GM11168 (cell line): ENCODE results near the gene OMP.

ENCODE experiments used
- in situ Hi-C: fragments of 300-500 bp; cut with MboI; formaldehyde crosslinking; loops from one replicate; pipeline ENCODE4 v1.12.0; 2022; ENCODE audit warnings: low sequenced_read_pairs; ENCODE audit not compliant: unreplicated experiment

OMP gene

DNA sequence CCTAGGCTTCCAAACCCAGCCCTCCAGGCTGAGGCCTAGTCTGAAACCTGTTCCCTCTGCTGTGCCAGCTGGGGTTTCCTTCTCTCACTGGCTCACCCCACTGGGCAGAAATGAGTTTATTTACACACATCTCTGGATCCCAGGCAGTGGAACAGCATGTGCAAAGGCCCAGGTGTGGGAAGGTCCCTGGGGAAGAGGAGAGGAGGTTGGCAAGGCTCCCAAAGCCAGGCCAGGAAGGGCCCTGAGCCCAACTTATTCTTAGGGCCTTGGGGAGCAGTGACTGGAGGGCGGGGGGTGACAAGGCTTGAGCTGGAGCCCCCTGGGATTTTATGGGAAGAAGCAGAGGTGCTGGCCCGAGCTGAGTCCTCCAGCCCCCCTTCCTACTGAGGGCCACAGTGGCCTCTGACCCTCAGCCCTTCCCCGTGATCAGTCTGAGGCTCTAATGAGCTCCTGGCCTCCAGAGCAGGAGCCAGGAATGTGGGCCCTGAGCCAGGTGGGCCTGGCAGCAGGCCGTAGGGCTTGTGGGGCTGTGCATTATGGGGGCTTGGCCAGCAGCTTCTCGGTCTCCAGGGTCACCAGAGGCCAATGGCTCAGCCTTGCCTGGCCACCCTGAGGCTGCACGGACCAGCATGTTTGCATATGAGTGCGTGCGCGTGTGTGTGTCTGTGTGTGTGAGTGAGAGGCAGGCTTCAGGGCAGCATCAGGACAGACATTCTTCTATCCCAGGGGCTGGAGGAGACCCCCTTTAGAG lies 28.3 kb downstream of the OMP start:
- in situ Hi-C loops, result no loop called here

DNA sequence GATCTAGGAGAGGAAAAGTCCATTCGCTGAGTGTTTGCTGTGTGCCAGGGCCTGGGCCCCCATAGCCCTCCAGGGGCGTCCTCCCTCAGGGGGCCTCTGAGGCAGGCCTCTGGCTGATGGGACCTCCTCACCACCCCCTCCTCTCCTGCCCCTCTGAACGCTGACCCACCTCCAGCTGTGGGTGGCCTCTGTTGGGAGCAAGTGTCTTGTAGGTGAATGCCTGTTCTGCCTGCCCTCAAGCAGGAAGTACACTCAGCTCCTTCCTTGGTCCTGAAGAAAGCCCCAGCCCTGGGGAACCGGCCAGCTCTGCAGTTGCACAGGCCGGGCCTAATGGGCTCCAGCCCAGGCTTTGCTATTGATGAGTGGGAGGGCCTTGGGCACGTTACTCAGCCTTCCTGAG lies 28.9 kb downstream of the OMP start:
- in situ Hi-C loops, result no loop called here

DNA sequence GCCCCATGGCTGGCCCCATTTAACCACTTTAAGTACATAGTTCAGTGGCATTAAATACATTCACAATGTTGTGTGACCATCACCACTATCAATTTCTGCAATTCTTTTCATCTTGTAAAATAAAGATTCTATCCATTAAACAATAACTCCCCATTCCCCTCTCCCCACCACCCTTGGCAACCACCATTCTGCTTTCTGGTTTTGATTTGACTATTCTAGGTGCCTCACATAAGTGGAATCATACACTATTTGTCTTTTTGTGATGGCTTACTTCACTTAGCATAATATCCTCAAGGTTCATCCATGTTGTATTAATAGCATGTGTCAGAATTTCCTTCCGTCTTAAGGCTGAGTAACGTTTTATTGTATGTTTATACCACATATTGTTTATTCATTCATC lies 32.4 kb downstream of the OMP start:
- in situ Hi-C loops, result no loop called here

DNA sequence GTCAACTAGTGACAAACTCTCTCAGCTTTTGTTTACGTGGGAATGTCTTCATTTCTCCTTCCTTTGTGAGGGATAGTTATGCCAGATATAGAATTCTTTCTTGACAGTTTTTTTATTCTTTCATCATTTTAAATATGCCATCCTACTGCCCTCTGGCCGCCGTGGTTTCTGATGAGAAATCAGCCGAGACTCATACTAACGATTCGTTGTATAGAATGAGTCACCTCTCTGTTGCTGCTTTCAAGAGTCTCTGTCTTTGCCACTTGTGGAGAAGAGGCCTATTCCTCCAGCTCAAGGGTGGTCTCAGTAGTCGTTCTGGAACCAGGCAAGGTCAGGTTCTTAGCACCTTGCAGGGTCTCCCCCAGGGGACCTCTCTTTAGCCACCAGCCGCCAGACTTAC lies 33.4 kb downstream of the OMP start:
- in situ Hi-C loops, result no loop called here

DNA sequence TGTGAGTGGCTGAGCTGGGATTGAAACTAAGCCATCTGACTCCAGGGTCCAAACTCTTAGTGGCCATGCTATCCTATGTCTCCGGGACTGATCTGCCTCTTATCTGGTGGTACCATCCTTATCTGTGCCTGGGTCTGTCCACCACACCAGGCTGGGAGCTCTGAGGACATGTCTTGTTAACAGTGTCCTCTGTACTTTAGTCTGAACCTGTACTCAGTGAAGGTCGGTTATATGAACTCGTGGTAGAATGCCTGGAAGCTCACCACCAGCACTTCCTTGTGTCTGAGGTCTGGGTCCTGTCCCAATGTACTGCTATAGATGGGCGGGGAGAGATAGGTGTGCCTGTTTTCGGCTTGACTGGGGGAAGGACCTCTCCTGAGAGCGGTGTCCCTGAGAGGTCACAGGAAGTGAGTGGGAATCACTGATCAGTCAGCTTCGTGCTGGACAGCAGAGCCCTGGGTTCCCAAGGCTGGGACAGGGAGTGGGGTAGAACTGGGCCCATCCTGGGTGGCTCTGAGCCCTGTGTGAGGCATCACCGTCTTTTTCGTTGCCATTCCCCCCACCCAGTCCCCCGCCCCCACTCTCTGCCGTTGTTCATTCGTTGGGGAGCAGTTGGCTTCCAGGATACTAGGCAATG lies 34.3 kb downstream of the OMP start:
- in situ Hi-C loops, result no loop called here

DNA sequence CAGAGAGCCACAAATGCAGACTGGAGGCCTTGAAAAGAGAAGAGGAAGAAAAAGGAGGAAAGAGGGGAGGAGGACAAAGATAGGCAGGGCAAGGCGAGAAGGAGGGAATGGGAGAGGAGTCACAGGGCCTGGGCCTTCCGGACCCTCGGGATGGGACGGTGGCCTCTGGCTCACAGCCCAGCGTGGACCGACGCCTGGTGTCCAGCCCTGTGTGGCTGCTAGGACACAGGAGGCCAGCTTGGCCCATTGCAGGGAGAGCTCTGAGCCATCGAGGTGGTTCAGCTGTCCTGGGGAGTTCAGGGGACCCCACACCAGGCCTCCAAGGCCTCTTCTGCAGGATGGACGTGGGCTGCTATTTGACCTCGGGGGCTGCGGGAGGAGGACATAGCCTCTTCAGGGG lies 34.8 kb downstream of the OMP start:
- in situ Hi-C loops, result no loop called here

DNA sequence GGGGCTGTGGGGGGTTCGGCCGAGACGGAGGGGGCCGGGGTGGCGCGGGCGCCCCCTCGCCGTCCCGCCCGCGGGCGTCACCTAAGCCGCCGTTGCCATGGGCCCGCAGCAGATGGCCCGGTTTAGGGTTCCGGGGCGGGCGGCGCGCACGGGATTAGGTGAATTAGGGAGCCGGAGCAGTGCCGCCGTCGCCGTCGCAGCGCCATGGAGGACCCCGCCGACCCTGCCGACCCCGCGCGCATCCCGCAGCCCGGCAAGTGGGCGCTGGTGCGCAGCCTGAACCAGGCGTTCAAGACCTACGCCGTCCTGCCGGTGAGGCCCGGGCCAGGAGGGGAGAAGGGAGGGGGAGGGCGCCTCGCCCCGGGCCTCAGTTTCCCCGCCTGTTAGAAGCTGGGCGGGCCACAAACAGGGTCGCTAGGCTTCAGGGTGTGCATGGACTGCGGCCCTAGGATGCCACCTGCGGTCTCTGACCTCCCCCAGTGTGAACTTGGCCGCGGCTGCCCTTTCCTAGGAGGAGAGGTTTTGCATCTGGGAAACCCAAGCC lies 35.5 kb downstream of the OMP start:
- in situ Hi-C loops, result no loop called here

DNA sequence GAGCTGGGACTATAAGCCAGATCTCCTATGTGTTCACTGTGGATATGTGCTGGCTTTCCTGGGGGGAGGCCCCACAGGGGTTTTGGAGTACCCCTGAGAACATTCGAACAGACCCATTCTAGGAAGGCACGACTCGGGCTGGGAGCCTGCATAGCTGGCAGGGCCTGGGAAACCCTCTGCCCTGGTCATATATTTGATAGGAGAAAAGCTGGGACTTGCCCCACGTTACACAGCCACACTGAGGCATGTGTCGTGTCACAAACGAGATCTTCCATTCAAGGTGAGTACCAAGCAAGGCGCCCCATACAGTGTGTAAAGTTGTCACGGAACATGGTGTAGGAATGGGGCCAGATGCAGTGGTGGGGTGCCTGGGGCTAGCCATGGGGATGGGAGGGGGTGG lies 36.6 kb downstream of the OMP start:
- in situ Hi-C loops, result no loop called here

DNA sequence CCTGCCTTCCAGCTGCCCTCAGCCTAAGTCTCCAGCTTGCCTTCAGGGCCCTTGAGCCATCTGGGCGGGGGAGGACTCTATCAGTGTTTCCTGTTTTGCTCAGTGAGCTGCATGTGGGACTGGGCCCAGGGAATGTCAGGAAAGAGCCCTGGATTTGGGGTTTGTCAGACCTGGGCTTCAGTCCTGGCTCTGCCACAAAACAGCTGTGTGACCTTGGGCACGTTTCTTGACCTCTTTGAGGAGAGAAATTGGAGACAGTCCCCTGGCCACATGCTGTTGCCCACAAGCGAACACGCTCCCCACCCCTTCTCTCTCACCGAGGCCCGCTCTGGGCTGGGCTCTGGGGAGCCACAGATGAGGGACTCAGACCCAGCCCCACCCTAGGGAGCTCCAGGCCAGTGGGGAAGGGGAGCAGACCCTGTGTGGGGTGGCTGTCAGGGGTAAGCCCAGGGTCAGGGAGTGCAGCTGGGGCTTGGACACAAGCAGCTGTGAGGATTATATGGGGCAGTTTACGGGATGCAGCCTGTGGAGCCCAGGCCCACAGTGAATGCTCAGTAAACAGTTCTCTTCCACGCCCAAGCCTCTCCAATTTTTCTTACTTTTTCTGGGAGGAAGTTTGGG lies 37.7 kb downstream of the OMP start:
- in situ Hi-C loops, result no loop called here

DNA sequence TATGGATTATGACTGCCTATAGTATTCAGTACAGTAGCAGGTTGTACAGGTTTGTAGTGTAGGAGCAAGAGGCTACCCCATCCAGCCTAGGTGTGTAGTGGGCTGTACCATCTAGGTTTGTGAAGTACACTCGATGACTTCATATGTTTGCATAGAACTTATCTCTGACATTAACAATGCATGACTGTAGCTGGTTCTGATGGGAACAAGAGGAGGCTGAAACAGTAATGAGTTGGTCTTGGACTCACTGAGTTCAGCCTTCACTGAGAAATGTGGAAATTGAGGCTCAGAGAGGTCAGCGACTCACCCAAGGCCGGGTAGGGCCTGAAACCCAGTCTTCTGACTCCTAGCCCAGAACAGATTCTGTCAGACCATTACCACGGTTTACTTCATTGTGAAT lies 38.4 kb downstream of the OMP start:
- in situ Hi-C loops, result no loop called here

DNA sequence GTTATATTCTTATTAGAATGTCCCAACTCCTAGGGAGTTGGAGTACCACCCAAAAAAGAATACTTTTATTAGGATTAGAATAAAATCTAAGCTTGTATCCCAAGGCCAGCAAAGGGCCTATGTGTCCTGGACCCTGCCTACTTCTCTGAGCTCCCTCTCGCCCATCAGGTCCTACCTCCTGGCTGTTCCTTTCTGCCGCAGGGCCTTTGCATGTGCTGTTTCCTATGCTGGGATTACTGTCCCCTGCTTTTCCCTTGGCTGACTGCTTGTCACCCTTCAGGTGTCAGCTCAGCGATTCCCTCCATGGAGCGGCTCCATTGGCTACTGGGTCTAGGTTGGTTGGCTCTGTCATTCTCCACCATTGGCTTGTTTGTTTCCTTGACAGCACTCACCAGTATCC lies 38.8 kb downstream of the OMP start:
- in situ Hi-C loops, result no loop called here

DNA sequence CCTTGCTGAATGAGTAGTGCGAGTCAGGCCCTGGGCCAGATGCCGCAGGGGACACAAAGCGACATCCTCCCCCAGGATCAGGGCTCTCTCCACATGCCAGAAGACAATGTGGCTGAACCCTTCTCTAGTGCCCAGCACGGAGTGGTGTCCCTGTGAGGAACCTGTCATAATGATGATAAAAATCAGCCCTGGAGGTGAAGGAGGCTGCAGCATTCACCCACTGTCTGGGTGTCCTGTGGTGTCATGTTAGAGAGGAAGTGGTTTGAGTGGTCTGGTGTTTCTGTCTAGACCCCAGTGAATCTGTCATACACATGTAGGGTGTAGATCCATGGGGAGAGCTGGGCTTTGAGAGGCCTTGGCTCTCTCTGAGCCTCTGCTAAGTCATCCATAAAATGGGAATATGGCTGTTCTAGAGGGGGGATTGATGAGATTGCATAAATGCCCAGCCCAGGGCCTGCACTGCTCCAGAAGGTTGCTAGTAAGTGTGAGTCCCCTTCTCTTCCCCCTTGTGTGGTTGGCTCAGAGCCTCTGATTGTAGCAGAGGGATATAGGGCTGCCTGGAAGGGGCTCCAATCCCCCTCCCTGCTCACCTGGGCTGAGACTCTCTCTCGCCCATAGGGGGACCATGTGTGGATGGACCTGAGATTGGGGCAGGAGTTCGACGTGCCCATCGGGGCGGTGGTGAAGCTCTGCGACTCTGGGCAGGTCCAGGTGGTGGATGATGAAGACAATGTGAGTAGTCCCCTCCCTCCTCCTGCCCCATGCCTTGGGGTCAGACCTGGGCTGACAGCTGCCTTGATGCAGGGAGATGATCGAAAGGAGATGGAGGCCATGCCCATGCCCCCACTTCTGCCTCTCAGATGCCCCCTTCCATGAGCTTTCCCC lies 39.7 kb downstream of the OMP start:
- in situ Hi-C loops, result no loop called here

DNA sequence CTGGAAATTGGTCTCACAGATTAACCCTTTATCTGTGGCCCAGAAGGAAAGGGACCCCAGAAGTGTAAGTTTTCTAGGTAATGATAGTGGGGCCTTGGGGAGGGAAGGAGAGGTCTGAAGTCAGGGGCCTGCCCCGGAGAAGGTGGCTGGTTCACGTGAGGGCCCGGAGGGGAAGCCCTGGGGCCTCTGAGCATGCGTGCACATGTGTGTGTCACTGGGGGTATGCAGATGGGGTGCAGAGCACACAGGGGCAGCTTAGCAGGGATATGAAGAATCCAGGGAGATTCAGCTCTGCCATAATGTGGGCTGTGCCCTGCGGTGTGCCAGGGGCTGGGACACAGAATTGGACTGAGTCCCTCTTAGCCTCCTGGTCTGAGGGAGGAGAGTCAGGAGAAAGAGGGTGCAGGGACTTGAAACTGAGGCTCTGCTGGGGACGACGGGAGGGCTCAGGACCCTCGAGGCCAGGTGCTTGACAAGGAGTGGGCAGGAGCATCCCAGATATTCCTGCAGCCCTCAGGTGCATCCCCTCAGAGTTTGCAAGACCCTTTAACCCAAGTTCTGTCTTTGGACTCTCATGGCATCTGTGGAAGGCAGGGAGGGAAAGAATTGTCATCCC lies 40.9 kb downstream of the OMP start:
- in situ Hi-C loops, result no loop called here

DNA sequence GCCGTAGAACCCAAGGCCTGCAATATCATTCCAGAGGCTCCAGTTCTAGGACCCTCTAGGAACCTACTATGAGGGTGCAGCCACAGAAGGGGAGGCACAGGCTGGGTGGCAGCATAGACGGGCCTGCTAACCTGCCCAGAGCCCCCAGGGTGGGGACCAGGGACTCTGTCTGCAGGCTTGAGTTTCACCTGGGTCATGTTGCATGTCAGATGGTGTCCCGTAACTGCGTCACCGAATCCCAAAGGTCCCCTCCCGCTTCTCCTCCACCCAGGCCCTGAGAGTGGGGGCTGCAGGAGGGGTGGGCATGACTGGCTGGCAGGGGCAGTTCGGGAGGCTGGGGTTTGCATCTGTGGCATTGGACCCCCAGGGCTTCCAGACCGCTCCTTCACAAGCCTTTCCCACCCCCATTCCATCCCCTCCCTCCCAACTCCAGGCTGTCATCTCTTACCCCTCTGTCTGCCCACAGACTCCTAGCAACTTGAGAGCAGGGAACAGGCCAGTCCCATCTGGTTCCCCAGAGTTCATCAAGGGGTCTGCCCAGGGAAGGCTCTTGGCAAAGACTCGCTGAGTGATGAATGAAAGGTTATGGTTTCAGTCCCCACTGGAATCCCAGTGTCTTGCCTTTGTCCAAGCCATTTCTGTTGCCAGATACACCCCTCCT lies 41.7 kb downstream of the OMP start:
- in situ Hi-C loops, result no loop called here

DNA sequence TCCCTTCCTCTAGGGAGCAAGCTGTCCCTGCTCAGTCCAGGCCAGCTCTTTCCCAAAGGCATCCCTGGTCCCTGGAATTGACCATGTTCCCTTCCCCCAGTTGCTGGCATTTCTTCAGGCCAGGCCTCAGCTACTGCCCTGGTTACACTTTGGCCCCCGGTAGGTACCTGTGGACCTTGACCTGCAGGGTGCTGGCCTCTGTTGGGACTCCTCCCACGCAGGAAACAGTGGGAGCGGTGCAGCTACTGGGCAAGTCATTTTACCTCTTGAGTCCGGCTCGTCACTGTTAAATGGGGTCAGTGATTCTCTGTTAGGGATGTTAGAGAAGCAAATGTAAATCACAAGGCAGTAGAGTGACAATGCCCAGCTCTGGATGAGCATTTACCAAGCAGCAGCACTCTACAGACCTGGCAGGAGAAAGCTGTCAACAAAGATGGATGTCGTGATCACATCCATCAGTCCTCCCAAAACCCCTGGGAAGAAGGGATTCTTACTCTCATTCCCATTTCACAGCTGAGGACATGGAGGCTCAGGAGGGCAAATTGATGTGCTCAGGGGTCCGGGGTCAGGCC lies 42.3 kb downstream of the OMP start:
- in situ Hi-C loops, result no loop called here

DNA sequence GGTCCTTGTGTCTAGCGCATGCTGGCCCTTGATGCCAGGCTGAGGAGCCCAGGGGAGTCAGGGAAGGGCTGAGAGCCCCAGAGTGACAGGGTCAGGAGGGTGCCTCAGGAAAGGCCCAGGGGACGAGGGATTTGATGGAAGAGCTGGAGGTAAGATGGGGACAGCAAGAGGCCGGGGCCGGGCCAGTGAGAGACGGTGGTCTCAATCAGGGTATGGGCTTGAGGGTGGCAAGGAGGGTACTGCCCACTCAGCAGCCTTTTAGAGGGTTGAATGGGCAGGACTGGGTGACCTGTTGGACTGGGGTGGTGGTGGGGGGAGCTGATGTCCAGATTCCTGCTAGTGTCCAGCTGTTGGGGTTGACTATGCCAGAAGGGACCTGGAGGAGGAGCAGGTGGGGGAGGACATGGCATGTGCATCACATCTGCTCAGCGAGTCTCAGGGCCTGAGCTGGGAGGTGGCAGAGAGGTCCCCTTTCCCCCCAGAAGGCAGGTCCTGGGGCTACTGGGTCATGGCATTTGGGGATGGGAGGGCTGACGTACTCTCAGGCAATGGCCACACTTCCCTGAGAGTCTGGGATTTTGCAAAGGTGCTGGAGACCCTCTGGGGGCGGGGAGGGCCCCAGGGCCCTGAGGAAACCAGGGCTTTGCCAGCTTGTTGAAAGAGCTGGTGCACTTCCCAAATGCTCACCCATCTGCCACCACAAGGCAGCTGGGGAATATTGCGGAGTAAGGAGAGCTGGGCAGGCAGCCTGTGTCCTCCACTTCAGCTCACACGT lies 43.8 kb downstream of the OMP start:
- in situ Hi-C loops, result no loop called here

DNA sequence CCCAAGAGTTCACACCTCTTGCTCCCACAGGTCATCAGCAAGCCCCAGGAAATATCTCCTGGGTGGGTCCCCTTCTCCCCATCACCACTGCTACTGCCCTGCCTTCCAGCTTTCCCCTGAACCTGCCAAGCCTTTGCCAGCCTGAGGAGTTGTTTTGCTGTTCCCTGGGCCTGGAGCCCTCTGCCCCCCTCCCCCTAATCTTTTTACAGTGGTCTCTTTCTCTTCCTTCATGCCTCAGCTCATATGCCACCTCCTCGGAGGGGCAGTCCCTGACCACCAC lies 44.3 kb downstream of the OMP start:
- in situ Hi-C loops, result no loop called here

DNA sequence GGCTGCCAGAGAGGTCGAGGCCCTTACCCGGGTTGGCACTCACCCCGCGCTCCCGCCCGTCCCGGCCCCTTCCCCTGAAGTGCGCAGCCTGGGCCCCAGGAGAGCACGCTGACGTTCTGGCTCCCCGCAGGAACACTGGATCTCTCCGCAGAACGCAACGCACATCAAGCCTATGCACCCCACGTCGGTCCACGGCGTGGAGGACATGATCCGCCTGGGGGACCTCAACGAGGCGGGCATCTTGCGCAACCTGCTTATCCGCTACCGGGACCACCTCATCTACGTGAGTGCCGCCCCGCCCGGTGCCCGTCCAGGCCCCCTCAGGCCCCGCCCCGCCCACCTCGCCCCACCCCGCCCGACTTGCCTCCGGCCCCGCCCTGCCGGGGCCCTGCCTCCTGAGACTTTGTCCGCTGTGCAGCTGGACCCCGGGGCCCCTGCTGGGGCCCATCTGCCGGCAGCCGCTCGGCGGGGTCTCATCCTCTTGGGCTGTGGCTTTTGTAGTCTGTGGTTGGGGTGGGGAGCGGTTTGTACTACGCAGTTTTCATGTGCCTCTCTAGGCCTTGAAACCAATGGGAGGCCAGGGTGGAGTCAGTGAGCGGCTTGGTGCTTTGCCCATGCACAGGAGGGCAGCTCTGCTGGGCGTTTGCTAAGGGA lies 45.2 kb downstream of the OMP start:
- in situ Hi-C loops, result no loop called here
